PFSK-1 (cell line): Measurements from ENCODE around the gene DCTN4.

Experiments
- POLR2AphosphoS5 ChIP-seq: IDR thresholded peaks from 2 replicates; pipeline ENCODE4 v1.6.1; 2012; ENCODE audit warnings: low read depth, mild to moderate bottlenecking, control low read depth, low read length, moderate library complexity
- REST ChIP-seq, 2 experiments: IDR thresholded peaks; 2 replicates each; pipeline versions ENCODE4 v1.6.1 to v1.8.0; 2011 to 2012; ENCODE audit warnings: low read depth in 2 of 2, low read length in 2 of 2, control low read depth in 1 of 2, inconsistent platforms in 1 of 2, mild to moderate bottlenecking in 1 of 2, moderate library complexity in 1 of 2; ENCODE audit not compliant: insufficient read depth in 1 of 2
- SIN3A ChIP-seq: IDR thresholded peaks from 2 replicates; pipeline ENCODE4 v1.6.1; 2012; ENCODE audit warnings: mild to moderate bottlenecking, low read length, moderate library complexity, borderline replicate concordance; ENCODE audit not compliant: insufficient read depth
- TAF1 ChIP-seq: IDR thresholded peaks from 2 replicates; pipeline ENCODE4 v1.6.1; 2012; ENCODE audit warnings: low read length, control low read depth, borderline replicate concordance; ENCODE audit not compliant: insufficient read depth

- TF ChIP-seq REST (IDR thresholded peaks at IDR 0.05; ENCODE audit: insufficient read depth in 1 of 2, low read depth in 2 of 2, low read length in 2 of 2): no peak
- no peak for TF ChIP-seq SIN3A
- TF ChIP-seq POLR2AphosphoS5: no peak
- no peak for TF ChIP-seq TAF1
Measured at GRCh38 chr5:150672884-150673275, 85.9 kb downstream of the DCTN4 start.
